SK-N-MC (cell line): ENCODE data around the gene MUC5B.

Experiments used
- EZH2 ChIP-seq: fragments of 200-600 bp; sonication (generic); IDR thresholded peaks from one replicate; pipeline ENCODE4 v1.6.1; 2017; ENCODE audit warnings: antibody characterized with exemption
- POLR2AphosphoS5 ChIP-seq: IDR thresholded peaks from 2 replicates; pipeline ENCODE4 v1.6.1; 2012; ENCODE audit warnings: mild to moderate bottlenecking, low read depth, low read length, borderline replicate concordance

GRCh38 chr11:1181853-1182535 is 40.9 kb upstream of the MUC5B start:
- TF ChIP-seq EZH2 (no peak), POLR2AphosphoS5 (no peak)
